RWPE1 (cell line): ENCODE results near the gene GFRA1.

ENCODE experiments used
- CTCF ChIA-PET: fragments of 350-600 bp; sonication (Branson Sonifier 250); formaldehyde crosslinking; extraction: SDS; loops from one replicate; lab custom pipeline; 2021; lab: Yijun Ruan, JAX
- POLR2A ChIA-PET: fragments of 400-600 bp; formaldehyde crosslinking; extraction: SDS; loops from one replicate; lab custom pipeline; 2020; ENCODE audit warnings: antibody characterized with exemption; ENCODE audit not compliant: low non-redundant PET; lab: Yijun Ruan, JAX
- DNase-seq: peaks from one replicate; pipeline ENCODE4 v3.0.0; 2012; ENCODE audit warnings: low spot score
- H3K27ac ChIP-seq: fragments of 450-650 bp; 2 replicates; pipeline ENCODE4 v1.5.1; 2017
- TF ChIP-seq, protein P1 (sequence below): fragments of 450-650 bp; conservative IDR thresholded peaks from 2 replicates; pipeline ENCODE4 v1.5.1; 2017; ENCODE audit warnings: low read depth, mild to moderate bottlenecking

The GFRA1 gene, protein sequence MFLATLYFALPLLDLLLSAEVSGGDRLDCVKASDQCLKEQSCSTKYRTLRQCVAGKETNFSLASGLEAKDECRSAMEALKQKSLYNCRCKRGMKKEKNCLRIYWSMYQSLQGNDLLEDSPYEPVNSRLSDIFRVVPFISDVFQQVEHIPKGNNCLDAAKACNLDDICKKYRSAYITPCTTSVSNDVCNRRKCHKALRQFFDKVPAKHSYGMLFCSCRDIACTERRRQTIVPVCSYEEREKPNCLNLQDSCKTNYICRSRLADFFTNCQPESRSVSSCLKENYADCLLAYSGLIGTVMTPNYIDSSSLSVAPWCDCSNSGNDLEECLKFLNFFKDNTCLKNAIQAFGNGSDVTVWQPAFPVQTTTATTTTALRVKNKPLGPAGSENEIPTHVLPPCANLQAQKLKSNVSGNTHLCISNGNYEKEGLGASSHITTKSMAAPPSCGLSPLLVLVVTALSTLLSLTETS

DNA sequence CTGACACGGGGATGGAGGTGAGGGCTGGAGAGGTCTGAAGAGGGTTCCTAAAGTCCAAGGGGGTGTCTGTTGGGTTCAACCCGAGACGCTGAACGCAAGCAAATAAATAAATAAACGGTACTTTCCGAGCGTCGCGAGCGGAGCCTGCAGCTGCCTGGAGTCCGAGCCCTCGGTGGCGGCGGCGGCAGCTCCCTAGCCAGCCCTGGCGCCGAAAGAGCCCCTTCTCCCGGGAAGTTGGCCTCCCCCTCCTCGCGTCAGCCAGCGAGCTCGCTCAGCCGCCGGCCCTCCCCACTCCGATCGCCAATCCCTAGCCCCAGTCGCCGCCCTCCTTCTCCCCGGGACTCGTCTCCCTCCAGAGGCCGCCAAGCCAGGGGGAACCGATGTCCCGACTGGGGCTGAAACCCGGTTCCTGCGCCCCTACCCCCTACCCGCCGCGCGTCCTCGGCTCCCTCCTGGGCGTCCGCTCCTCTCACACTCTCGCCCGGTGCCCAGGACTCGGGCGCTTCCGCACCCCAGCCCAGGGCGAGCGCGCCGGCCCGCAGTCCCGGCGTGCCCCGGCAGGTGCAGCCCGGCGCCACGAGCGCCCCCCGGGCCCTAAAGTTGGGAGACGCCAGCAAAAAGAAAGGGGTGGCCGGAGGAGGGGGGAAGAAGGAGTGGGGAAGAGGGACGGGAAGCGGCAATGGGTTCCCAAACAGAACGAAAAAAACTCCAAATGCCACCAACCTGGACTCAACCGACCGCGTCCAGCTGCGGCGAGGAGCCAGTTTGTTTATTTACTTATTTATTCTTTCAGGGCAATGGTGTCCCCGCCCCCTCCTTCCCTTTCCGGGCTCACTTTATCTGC, at the start of gene GFRA1:
Gene GFRA1 (minus strand): TSS at position 767 of the 844 bp plus-strand sequence. CDS start 1,177 bp downstream, outside the sequence.
- CTCF ChIA-PET: interaction anchor here (0.8 to 1.5 kb wide), 2 partner anchors 9 to 113 kb away, joined by 4 read pairs; no protein-coding TSS in a partner anchor
- POLR2A ChIA-PET: no interaction called here
- H3K27ac ChIP-seq: no peak within 1 kb of the TSS
- DNase-seq: no peak
- TF ChIP-seq, protein P1, sequence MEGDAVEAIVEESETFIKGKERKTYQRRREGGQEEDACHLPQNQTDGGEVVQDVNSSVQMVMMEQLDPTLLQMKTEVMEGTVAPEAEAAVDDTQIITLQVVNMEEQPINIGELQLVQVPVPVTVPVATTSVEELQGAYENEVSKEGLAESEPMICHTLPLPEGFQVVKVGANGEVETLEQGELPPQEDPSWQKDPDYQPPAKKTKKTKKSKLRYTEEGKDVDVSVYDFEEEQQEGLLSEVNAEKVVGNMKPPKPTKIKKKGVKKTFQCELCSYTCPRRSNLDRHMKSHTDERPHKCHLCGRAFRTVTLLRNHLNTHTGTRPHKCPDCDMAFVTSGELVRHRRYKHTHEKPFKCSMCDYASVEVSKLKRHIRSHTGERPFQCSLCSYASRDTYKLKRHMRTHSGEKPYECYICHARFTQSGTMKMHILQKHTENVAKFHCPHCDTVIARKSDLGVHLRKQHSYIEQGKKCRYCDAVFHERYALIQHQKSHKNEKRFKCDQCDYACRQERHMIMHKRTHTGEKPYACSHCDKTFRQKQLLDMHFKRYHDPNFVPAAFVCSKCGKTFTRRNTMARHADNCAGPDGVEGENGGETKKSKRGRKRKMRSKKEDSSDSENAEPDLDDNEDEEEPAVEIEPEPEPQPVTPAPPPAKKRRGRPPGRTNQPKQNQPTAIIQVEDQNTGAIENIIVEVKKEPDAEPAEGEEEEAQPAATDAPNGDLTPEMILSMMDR: no peak

DNA sequence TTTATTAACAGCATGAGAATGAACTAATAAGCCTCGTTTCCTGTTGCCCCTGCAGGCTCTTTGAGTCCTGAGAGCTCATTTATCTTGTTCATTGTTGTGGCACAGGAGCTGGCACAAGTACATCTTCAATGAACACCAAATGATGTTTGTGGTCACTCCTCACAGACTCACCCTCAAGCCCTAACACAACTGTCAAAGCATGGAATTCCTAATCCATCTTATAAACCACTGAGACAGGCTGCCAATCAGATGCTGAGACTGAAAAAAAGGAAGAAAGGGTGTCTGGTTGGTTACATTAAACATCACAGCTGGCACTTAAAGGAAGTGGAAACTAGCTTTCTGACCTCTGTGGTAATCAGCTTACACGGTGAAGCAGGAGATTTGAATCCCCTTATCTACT, 43.5 kb upstream of the GFRA1 start:
- no peak overlapping the region for H3K27ac ChIP-seq
- DNase-seq: no peak
- TF ChIP-seq, protein P1: no peak
- ChIA-PET CTCF (no interaction called here), POLR2A (no interaction called here)

DNA sequence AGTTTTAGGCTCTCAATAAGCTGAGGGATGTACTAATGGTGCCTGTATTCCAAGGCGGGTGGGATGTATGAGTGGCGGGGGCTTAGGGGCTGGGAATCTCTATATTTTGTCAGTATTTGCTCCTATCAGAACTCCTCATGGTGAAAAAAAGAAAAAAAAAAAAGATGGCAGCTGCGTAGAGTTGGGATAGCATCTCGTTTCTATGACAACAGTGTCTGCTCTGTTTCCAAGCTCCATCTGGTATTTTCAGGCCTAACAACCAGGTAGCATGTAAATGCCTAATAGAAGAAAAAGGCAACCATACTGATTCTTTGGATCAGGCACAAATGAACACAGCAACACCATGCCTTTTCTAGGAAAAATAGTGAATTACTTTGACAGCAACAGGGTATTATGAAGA, 39.5 kb upstream of the GFRA1 start:
- CTCF ChIA-PET: interaction anchor here (0.6 kb wide), 1 partner anchor 57 kb away, joined by 3 read pairs; no protein-coding TSS in a partner anchor
- no peak overlapping the region for H3K27ac ChIP-seq
- no peak for DNase-seq
- TF ChIP-seq, protein P1: no peak
- POLR2A ChIA-PET: no interaction called here

DNA sequence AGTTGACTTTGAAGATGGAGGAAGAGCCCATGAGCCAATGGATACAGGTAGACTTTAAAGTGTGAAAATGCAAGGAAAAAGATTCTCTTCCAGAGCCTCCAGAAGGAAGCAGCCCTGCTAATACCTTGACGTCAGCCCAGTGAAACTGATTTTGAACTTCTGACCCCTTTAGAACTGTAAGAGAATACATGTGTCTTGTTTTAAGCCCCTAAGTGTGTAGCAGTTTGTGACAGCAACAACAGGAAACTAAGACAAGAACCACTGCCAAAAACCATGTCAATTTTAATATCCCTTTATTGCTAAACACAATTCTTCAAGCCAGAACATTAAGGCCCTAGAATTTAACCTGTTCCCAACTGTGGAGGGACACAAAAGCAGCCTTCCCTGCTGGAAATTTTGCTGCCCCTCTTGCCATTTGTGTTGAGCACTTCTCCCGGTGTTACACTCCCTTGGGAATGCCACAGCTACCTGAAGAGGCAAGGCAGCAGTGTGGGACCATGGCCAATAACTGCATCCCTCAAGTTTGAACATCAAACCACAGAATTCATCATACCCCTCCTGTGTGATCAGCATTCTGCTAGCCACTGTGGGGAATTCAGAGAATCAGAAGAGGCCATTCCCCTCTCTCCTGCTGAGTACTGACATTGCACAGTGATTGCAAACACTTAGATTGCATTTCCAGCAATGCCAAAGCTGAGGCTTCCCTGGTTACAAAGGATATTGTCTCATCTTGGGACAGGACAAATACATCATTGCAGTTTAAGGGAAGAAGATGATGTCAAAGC, 38.9 kb upstream of the GFRA1 start:
- ChIA-PET CTCF (interaction anchor here (0.6 kb wide), 1 partner anchor 56 kb away, joined by 3 read pairs; no protein-coding TSS in a partner anchor), POLR2A (no interaction called here)
- DNase-seq: no peak
- TF ChIP-seq, protein P1: no peak
- H3K27ac ChIP-seq: no peak overlapping the region

DNA sequence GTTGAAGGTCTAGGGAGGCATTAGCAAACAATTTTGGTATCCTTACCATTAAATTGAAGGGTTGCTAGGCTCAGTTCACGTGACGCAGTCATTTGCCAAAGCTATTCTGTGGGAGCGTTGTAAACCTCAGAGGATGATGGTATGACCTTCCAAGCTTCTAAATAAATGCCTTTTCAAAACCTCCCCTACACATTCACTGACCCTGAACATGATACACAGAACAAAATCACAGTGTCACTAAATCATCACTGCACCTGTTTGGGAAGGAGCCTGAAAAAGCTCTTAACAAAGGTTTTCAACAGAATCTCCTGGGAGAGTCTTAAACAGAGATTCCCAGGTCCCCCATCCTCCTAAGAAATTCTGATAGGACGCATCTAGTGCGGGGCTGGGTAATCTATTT, 38.0 kb upstream of the GFRA1 start:
- no peak overlapping the region for H3K27ac ChIP-seq
- DNase-seq: no peak
- ChIA-PET POLR2A (no interaction called here), CTCF (no interaction called here)
- TF ChIP-seq, protein P1: no peak

DNA sequence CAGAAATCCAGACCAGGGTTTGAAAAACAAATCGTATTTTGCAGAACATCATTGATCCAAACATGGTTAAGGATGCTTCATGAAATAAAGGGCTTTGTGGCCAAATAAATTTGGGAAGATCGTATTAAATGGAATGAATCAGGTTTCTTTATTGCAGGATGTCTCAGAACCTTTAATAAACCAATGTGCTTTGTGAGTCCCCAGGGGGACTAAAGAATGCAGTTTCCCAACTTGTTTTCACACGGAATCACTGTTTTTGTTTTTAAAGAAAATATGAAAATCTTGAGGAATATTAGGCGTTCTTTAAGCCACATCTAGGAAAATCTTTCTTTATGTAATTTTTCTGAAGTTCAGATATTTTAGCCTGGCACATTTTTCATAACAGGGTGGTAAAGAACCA, 34.4 kb upstream of the GFRA1 start:
- ChIA-PET CTCF (no interaction called here), POLR2A (no interaction called here)
- no peak for DNase-seq
- TF ChIP-seq, protein P1: no peak
- no peak overlapping the region for H3K27ac ChIP-seq
